SK-N-SH (cell line): ENCODE results near the gene THAP3.

ENCODE experiments used
- CHD2 ChIP-seq: fragments of 150-350 bp; IDR thresholded peaks from 2 replicates; pipeline ENCODE4 v1.6.1; 2018; ENCODE audit warnings: low read length; ENCODE audit not compliant: partially characterized antibody
- GABPA ChIP-seq: IDR thresholded peaks from 2 replicates; pipeline ENCODE4 v1.4.0; 2012; ENCODE audit warnings: low read depth, mild to moderate bottlenecking
- MAX ChIP-seq: IDR thresholded peaks from 2 replicates; pipeline ENCODE4 v1.4.0; 2012; ENCODE audit warnings: low read depth
- PBX3 ChIP-seq: IDR thresholded peaks from 2 replicates; pipeline ENCODE4; 2012
- RXRA ChIP-seq: IDR thresholded peaks from 2 replicates; pipeline ENCODE4 v1.4.0; 2012; ENCODE audit warnings: low read depth, mild to moderate bottlenecking, borderline replicate concordance
- USF2 ChIP-seq: fragments of 150-350 bp; IDR thresholded peaks from 2 replicates; pipeline ENCODE4 v1.6.1; 2017; ENCODE audit warnings: antibody characterized with exemption, low read length, low read depth, borderline replicate concordance
- ZBTB33 ChIP-seq: IDR thresholded peaks from 2 replicates; pipeline ENCODE4 v1.4.0; 2012; ENCODE audit warnings: low read depth, borderline replicate concordance
- TF ChIP-seq, protein P1 (sequence below): fragments of 200-600 bp; sonication (generic); IDR thresholded peaks from 2 replicates; pipeline ENCODE4 v1.6.1; 2017; ENCODE audit warnings: antibody characterized with exemption, mild to moderate bottlenecking, moderate library complexity

DNA sequence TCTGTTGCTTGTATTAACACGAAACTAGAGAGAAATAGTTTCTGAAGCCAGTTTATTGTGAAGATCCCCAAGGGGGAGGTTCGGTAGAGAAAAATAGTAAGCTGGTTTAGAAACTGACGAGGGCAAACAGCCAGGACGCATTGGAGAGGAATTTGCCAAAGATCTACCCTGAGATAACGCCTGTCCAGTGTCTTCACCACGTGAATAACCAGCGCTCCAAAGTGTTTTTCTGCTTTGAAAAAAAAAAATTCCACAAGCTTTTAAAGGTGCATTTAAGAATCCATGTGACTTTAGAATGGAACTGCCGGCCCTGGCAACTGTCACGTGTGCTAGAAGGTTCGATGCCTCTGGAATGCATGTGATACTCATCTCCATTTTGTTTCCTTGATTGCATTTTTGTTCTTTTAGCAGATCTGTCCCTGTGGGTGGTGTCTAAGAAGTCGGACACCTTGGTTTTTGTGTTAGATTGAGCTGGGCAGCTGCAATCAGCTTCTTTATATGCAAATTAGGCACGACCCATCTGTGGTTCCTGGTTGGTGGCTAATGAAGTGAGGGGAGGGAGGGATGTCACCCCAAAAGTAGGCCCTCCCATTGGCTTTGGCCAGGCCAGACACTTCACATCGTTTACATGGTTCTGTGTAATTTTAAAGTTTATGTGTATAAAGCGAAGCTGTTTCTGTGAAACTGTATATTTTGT is 1.3 kb upstream of the THAP3 start:
- TF ChIP-seq, protein P1, sequence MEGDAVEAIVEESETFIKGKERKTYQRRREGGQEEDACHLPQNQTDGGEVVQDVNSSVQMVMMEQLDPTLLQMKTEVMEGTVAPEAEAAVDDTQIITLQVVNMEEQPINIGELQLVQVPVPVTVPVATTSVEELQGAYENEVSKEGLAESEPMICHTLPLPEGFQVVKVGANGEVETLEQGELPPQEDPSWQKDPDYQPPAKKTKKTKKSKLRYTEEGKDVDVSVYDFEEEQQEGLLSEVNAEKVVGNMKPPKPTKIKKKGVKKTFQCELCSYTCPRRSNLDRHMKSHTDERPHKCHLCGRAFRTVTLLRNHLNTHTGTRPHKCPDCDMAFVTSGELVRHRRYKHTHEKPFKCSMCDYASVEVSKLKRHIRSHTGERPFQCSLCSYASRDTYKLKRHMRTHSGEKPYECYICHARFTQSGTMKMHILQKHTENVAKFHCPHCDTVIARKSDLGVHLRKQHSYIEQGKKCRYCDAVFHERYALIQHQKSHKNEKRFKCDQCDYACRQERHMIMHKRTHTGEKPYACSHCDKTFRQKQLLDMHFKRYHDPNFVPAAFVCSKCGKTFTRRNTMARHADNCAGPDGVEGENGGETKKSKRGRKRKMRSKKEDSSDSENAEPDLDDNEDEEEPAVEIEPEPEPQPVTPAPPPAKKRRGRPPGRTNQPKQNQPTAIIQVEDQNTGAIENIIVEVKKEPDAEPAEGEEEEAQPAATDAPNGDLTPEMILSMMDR, result no peak
- no peak for TF ChIP-seq MAX
- no peak for TF ChIP-seq ZBTB33
- TF ChIP-seq PBX3, result no peak
- TF ChIP-seq CHD2, result no peak
- no peak for TF ChIP-seq USF2
- no peak for TF ChIP-seq RXRA
- TF ChIP-seq GABPA, result no peak
